ENCODE measurements around the gene PTPRC.

The PTPRC gene

GRCh38 chr1:198648592-198648991 lies 9.8 kb downstream of the PTPRC start:
- DNase-seq: no peak

DNA sequence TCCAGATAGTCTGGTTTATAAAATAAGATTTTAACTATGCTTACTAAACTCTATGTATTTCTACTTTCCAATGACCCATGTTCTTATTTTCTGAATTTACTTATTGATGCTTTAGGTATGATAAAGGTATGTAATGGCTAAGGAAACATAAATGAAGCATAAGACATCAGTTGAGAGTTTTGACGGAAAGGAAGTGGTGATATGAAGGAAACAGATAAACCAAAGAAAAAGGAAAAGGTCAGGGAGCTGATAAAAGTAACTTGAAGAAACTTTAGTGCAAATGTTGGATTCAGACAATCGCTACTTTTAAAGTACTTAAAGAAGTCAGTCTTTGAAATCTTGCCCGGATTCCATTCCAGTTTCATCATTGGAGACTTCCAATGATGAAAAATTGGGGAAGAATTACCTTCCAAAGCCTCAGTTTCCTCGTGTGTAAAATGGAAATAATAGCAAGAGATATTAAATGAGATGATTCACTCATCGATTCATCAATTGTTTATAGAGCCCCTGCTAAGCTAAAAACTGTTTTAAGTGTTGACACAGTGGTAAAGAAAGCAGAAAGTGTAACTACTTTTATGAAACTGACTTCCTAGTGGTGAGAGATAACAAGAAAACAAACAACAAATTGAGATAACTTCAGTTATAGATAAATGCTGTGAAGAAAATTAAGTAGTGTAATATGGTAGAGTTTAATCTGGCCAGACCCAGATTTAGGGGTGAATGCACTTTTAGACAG lies 10.6 kb downstream of the PTPRC start:
- DNase-seq: no peak

DNA sequence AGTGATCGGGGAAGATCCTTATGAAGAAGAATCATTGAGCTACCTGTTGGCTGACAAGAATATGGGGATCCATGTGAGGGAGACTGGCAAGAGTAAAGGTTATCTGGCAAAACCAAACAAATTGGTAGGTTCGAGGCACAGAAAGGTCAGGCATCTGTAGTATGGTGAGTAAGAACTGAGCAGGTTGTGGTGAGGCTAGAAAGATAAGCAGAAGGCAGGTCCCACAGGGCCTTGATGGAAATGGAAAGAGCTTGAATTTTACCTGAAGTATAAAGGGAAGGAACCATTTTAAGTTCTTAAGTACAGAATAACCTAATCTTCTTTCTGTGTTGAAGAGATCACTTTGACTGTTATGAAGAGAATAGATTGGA lies 11.1 kb downstream of the PTPRC start:
- DNase-seq: no peak

DNA sequence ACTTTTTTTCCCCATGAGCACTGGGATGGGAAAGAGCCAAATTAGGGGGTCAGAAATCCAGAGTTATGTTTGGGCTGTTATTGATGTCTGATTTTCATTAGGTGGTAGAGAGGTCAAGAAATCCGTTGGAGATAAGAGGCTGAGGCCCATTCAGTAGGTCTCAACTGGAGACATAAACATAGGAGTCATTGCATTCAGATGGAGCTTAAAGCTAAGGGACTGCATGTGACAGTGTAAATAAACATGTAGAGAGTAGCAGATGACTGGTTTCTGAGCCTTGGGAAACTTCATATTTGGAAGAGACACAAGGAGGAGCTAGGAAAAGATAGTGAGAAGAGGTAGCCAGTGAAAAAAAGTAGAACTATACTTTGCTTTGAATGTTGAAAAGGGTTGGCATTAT lies 11.7 kb downstream of the PTPRC start:
- DNase-seq: no peak

GRCh38 chr1:198651650-198652400 lies 13.0 kb downstream of the PTPRC start:
- DNase-seq: no peak

DNA sequence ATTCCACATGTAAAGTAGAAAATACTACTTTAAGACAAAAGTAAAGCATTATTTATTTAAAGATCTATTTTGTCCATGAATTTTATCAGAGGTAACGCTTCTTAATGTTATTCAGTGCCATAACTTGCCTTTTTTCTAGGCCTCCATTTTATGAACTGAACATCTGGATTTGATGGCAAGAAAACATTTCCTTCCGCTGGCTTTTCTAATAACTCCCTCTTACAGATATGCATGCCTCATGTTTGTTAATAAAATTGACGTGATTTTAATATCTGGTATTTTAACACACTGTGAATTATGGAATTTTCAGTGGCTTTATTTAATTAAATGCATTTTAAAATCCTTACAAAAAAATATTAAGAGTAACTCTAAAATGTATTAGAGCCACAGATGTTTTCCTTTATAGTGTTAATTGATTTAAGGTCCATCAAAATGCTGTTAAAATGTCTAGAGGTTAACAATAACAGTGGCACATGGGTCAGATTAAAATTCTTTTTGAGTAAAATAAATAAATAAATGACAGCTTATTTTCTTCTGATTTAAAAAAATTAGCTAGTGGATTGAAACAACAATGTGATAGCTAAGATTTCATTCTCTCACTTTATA lies 15.1 kb downstream of the PTPRC start:
- no peak for DNase-seq

DNA sequence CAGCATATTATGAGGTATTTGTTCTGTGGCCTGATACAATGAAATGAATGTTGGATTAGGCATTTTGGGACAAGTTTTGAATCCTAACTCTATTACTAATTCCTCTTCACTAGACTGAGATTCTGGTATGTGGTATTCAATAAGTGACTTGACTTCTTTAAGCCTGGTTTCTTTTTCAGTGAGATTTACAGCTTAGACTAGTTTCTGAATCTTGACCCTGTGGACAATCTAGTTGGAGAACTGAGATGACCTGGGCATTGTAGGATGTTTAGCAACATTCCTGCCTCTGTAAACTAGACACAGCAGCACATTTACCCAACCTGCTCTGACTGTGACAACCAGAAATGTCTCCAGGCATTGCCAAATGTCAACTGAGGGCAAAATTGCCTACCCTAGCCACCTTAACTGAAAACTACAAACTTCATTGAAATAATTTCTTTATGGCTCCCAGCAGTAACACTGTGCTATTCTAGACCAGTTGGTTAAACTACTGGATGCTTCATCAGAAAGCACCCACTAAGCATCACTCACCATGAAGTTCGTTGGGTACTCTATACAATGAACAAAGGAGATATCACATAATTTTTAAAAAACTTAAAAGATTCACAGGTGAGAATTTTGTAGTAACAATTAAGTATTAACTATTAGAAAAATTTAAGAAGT lies 16.8 kb downstream of the PTPRC start:
- no peak for DNase-seq

- DNase-seq: no peak
These were observed 17.7 kb downstream of the PTPRC start for GRCh38 chr1:198656500-198656932.

GRCh38 chr1:198657550-198658064 lies 18.8 kb downstream of the PTPRC start:
- DNase-seq: no peak

- DNase-seq: no peak
These were observed 21.8 kb downstream of the PTPRC start for GRCh38 chr1:198660341-198661261.

DNA sequence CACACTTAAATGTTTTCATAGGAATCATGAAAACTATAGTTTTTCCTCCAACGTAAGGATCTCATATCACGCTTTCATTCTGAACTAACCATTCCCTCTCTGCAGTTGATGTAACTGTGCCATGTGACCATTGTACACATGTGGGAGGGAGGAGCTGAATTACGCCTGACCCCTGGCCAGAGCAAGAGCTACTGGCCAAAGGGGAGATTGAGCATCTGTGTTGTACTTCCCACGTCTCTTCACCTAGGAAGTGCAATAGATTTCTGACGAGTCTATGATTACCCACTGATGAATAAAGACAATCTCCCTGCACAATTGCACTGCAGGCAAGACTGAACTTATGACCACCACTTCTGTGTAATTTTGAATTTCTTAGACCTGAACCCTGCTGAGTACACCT lies 24.0 kb downstream of the PTPRC start:
- DNase-seq: no peak

- DNase-seq: no peak
These were observed 25.4 kb downstream of the PTPRC start for GRCh38 chr1:198664068-198664788.

DNA sequence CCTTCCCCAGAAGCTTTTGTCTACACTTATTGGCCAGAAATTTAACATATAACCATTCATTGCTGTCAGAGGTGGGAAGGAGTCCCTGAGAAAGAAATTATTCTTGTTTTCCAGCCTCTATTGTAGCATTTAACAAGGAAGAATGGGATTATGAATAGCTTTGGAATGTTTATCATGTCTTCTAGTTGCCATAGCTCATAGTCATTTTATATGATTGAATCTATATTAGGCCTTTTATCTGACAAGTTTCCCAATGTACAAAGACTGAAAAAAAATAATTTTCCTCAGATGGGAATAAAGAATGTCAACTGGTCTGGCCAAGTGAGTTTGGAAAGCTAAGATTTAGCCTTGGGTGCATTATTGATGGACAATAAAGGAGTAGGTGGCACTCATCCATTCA lies 28.3 kb downstream of the PTPRC start:
- no peak for DNase-seq

DNA sequence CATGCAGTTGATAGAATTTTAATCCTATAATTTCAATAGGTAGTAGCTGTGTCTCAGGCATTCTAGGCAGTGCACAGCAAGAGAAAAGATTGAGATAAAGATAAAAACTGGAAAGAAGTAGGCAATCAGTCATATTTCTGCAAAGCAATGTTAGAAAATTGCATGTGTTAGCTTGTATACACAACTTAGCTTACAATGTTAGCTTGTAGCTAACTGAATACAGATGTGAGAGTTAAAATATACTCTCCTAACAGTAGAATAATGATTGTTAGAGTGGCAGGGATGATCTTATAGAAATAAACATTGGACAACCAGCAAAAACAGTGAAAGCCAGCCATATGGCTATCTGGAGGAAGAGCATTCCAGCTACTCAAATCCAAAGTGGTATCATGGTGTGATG lies 29.0 kb downstream of the PTPRC start:
- no peak for DNase-seq

DNA sequence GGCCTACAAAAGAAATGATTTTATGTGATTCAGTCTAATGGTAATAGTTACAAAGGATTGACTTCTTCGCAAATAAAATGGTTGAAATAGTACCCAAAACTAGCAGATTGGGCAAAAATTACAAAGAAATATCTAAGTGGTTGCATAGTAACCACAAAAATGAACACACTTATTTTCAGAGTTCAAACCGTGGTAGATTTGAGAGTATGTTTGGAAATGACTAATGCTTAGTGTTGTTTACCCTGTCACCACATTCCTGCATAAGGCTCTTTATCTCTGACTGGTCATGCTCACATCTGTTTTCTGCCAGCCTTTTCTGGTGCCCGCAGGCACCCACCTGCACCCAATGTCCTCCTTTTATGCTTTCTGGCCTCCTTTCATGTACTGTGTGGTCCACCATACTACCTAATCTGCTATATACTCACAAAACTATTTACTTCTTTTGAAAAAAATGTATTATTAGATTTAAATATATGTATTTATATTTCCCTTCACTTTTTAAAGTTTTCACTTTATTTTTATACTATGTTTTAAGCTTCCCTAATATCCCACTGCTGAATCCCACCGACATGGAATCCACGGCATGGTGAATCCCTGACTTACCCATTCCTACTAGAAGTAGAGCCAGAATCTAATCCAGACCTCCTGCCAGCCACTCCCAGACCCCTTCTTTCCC lies 30.3 kb downstream of the PTPRC start:
- no peak for DNase-seq

GRCh38 chr1:198669771-198670170 lies 30.9 kb downstream of the PTPRC start:
- no peak for DNase-seq

DNA sequence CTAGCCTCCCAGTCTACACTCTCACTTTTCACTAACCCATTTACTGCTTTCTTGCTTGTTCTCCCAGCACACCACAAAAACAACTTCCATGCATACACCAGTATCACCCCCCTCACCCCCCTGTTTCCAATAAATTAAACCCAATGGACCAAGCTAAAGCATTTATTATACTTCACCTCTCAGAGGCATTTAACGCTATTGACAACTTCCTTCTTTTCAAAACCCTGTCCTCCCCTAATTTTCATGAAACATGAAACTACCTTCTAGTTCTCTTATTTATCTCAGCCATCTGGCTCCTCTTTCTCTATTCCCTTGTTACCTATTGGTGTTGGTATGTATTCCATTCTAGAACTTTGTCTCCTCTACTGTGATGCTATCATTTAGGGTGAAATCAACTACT lies 32.3 kb downstream of the PTPRC start:
- DNase-seq: no peak

- DNase-seq: no peak
These were observed 33.3 kb downstream of the PTPRC start for GRCh38 chr1:198672124-198672523.

DNA sequence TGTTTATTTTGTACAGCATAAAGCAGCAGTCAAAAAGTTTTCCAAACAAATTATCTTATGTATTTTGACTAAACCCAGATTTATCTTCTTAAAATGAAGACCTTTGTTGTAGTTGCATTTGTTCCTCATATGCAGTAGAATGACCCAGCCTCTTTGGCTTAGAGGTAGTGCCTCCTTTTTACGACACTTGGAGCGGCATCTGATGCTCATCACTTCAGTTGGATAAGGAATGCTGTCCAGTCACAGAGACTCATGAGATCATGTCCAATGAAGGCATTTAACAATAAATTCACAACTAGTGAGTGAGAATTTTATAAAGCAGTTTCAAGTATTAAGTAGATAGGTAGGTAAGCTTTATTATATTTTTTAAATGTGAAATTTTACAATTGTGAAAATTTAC lies 35.2 kb downstream of the PTPRC start:
- no peak for DNase-seq

GRCh38 chr1:198676253-198676652 lies 37.4 kb downstream of the PTPRC start:
- DNase-seq: no peak

GRCh38 chr1:198677027-198677426 lies 38.2 kb downstream of the PTPRC start:
- DNase-seq: no peak
